ENCODE measurements around the gene DNAJC6. TPM values are rescaled to one million over a fixed set of nuclear protein-coding genes. Genes with fewer than 3 reads are reported as not detected.

The DNAJC6 gene
- total and polyA plus RNA-seq, 2 of the 13 experiments (the other 11 are each of a cell fraction or from before 2014, with no cell fraction given) = 1.0 to 1.6 TPM

- ATAC-seq (no peak), DNase-seq (ENCODE audit: low spot score) (no peak), FAIRE-seq (no peak)
- Histone ChIP-seq H3K27me3 (ENCODE audit: control insufficient read depth in 1 of 2, insufficient read depth in 2 of 2, low read length in 2 of 2) (no peaks in the 10 kb centered on the region), H3K9me3 (ENCODE audit: low read length) (no peaks in the 10 kb centered on the region), H4K20me1 (ENCODE audit: insufficient read depth, low read length) (no peaks in the 10 kb centered on the region), H3K4me1 (ENCODE audit: insufficient read depth, low read length) (peaks cover 9% of the 10 kb centered on the region), H3K79me2 (ENCODE audit: insufficient read depth, low read length) (no peaks in the 10 kb centered on the region), H3K27ac (ENCODE audit: extremely low read length, insufficient read depth, low read length) (no peak overlapping the region), H3K36me3 (replicated peaks in 1 of 2; ENCODE audit: control insufficient read depth in 1 of 2, insufficient read depth in 2 of 2, low read length in 2 of 2) (no peaks in the 10 kb centered on the region), H3K4me3 (replicated peaks in 1 of 3; ENCODE audit: insufficient read depth in 1 of 3, low read depth in 2 of 3, low read length in 3 of 3) (no peak overlapping the region), H3K9ac (ENCODE audit: insufficient read depth, low read depth, low read length) (no peak overlapping the region), H3K4me2 (ENCODE audit: low read depth, low read length) (no peak overlapping the region), H2AFZ (ENCODE audit: low read length) (no peak overlapping the region)
- in situ Hi-C loops (cut with HindIII; ENCODE audit: extremely low pct_ligation_motif_present, low pct_unique_long_range_greater_than_20kb) (no loop called here), intact Hi-C loops (cut with micrococcal nuclease; ENCODE audit: unreplicated experiment) (no loop called here)
- ChIA-PET POLR2A (interaction anchor here (0.7 kb wide), 1 partner anchor 64 kb away, joined by 3 read pairs; no protein-coding TSS in a partner anchor), CTCF (ENCODE audit: low intra/inter-chr PET ratio, low total read pairs) (no interaction called here)
- TF ChIP-seq MAFF (IDR thresholded peaks at IDR 0.05; ENCODE audit: low read depth, low read length) (no peak), ARNT (IDR thresholded peaks at IDR 0.05) (no peak), LRRFIP1 (CRISPR knock-in tag; conservative IDR thresholded peaks at IDR 0.05) (no peak), ZNF326 (CRISPR knock-in tag; IDR thresholded peaks at IDR 0.05; ENCODE audit: borderline replicate concordance) (no peak), ZNF773 (CRISPR knock-in tag; IDR thresholded peaks at IDR 0.05; ENCODE audit: borderline replicate concordance) (no peak), ARNT2 (CRISPR knock-in tag; IDR thresholded peaks at IDR 0.05; ENCODE audit: low read depth) (no peak), ZNF121 (CRISPR knock-in tag; IDR thresholded peaks at IDR 0.05) (no peak), ZNF564 (CRISPR knock-in tag; IDR thresholded peaks at IDR 0.05) (no peak), MTF1 (CRISPR knock-in tag; IDR thresholded peaks at IDR 0.05) (no peak), TSC22D2 (CRISPR knock-in tag; IDR thresholded peaks at IDR 0.05; ENCODE audit: borderline replicate concordance) (no peak), ZNF572 (CRISPR knock-in tag; IDR thresholded peaks at IDR 0.05) (no peak)
- WGBS (ENCODE audit: low lambda C conversion rate) = 77% methylated on average over 6 of the region's 7 CpGs
- no TSS peak for BruUV-seq (replicated peaks)
Measured at GRCh38 chr1:65355031-65355712, 45.8 kb downstream of the DNAJC6 start.
